ENCODE data around the gene MTCH1. TPM values are rescaled to one million over a fixed set of nuclear protein-coding genes. Genes with fewer than 3 reads are reported as not detected.
A peak's percentile ranks its signal among the peaks of the same experiment; 100 is the strongest.

Gene MTCH1
- total and polyA plus RNA-seq, 9 of the 15 experiments (the other 6 are each of a cell fraction or from before 2014, with no cell fraction given): 7.9 to 161 (median 118) TPM

- TF ChIP-seq MBD1 (CRISPR knock-in tag; IDR thresholded peaks at IDR 0.05) (no peak), CSDE1 (IDR thresholded peaks at IDR 0.05) (no peak), PTBP1 (IDR thresholded peaks at IDR 0.05; ENCODE audit: low read depth, low read length) (no peak), PHTF2 (CRISPR knock-in tag; IDR thresholded peaks at IDR 0.05) (no peak), SOX6 (IDR thresholded peaks at IDR 0.05) (peak; percentile 86), KLF13 (tag; IDR thresholded peaks at IDR 0.05; ENCODE audit: borderline replicate concordance, low read depth) (peak; percentile 44; the same call in 1 of the 2 replicates), CEBPB (tag; IDR thresholded peaks at IDR 0.05) (no peak), CTCFL (IDR thresholded peaks at IDR 0.05; ENCODE audit: borderline replicate concordance, insufficient read depth, low read depth, low read length, poor library complexity, severe bottlenecking) (no peak), SNRNP70 (optimal IDR thresholded peaks at IDR 0.05; ENCODE audit: low read depth, low read length) (no peak), IRF2 (CRISPR knock-in tag; IDR thresholded peaks at IDR 0.05) (no peak), SRF (CRISPR knock-in tag; IDR thresholded peaks at IDR 0.05) (peak in 1 of 2 experiments; percentile 71; a peak in 1 of 4 replicates), EGR1 (conservative IDR thresholded peaks at IDR 0.05) (0 out of 2 replicates have a peak, but pooled peaks have one; percentile 4), SRSF1 (IDR thresholded peaks at IDR 0.05; ENCODE audit: low read depth, low read length) (no peak), NR4A1 (CRISPR knock-in tag; IDR thresholded peaks at IDR 0.05) (no peak), NR4A1 (tag; IDR thresholded peaks at IDR 0.05) (0 out of 2 replicates have a peak, but pooled peaks have one; percentile 54), ZNF121 (CRISPR knock-in tag; conservative IDR thresholded peaks at IDR 0.05) (peak; percentile 97), SUPT5H (IDR thresholded peaks at IDR 0.05) (no peak), RBM14 (IDR thresholded peaks at IDR 0.05; ENCODE audit: borderline replicate concordance, insufficient read depth, low read depth, low read length) (no peak), SETDB1 (IDR thresholded peaks at IDR 0.05; ENCODE audit: low read length) (no peak), NFRKB (IDR thresholded peaks at IDR 0.05; ENCODE audit: low read depth) (peak; percentile 21; the same call in 1 of the 2 replicates), FOXP4 (CRISPR knock-in tag; IDR thresholded peaks at IDR 0.05; ENCODE audit: borderline replicate concordance) (no peak), EP400 (IDR thresholded peaks at IDR 0.05) (peak; percentile 78), XRCC3 (IDR thresholded peaks at IDR 0.05) (no peak)
Observed at GRCh38 chr6:37029249-37029971, 43.4 kb upstream of the MTCH1 start (continued).
